Measurements from ENCODE around the gene EDC4.

Gene EDC4

GRCh38 chr16:67922221-67922620 is 49.4 kb downstream of the EDC4 start:
- in situ Hi-C loops (cut with MboI; ENCODE audit: low sequenced_read_pairs, unreplicated experiment), result loop anchor here (10.0 kb wide), 1 partner anchor 247 kb away; no protein-coding TSS in a partner anchor
- no peak for TF ChIP-seq CTCF (IDR thresholded peaks at IDR 0.05; ENCODE audit: borderline replicate concordance, control extremely low read depth, extremely low read depth, insufficient read depth, missing control alignments)
- no peak for DNase-seq (ENCODE audit: low spot score)

- DNase-seq (ENCODE audit: low spot score), result no peak
- TF ChIP-seq CTCF (IDR thresholded peaks at IDR 0.05; ENCODE audit: borderline replicate concordance, control extremely low read depth, extremely low read depth, insufficient read depth, missing control alignments), result no peak
- in situ Hi-C loops (cut with MboI; ENCODE audit: low sequenced_read_pairs, unreplicated experiment), result loop anchor here (10.0 kb wide), 1 partner anchor 248 kb away; no protein-coding TSS in a partner anchor
These were observed 49.9 kb downstream of the EDC4 start for GRCh38 chr16:67922740-67923139.

- in situ Hi-C loops (cut with MboI; ENCODE audit: low sequenced_read_pairs, unreplicated experiment), result loop anchor here (10.0 kb wide), 1 partner anchor 249 kb away; no protein-coding TSS in a partner anchor
- no peak for DNase-seq (ENCODE audit: low spot score)
- TF ChIP-seq CTCF (IDR thresholded peaks at IDR 0.05; ENCODE audit: borderline replicate concordance, control extremely low read depth, extremely low read depth, insufficient read depth, missing control alignments), result no peak
These were observed 50.7 kb downstream of the EDC4 start for GRCh38 chr16:67923414-67924116.

GRCh38 chr16:67924140-67924906 is 51.5 kb downstream of the EDC4 start:
- in situ Hi-C loops (cut with MboI; ENCODE audit: low sequenced_read_pairs, unreplicated experiment), result loop anchor here (10.0 kb wide), 1 partner anchor 250 kb away; no protein-coding TSS in a partner anchor
- TF ChIP-seq CTCF (IDR thresholded peaks at IDR 0.05; ENCODE audit: borderline replicate concordance, control extremely low read depth, extremely low read depth, insufficient read depth, missing control alignments), result no peak
- no peak for DNase-seq (ENCODE audit: low spot score)

GRCh38 chr16:67926181-67926750 is 53.4 kb downstream of the EDC4 start:
- no peak for DNase-seq (ENCODE audit: low spot score)
- TF ChIP-seq CTCF (IDR thresholded peaks at IDR 0.05; ENCODE audit: borderline replicate concordance, control extremely low read depth, extremely low read depth, insufficient read depth, missing control alignments), result no peak
- in situ Hi-C loops (cut with MboI; ENCODE audit: low sequenced_read_pairs, unreplicated experiment), result loop anchor here (10.0 kb wide), 1 partner anchor 251 kb away; no protein-coding TSS in a partner anchor

GRCh38 chr16:67927131-67927941 is 54.5 kb downstream of the EDC4 start:
- TF ChIP-seq CTCF (IDR thresholded peaks at IDR 0.05; ENCODE audit: borderline replicate concordance, control extremely low read depth, extremely low read depth, insufficient read depth, missing control alignments), result no peak
- in situ Hi-C loops (cut with MboI; ENCODE audit: low sequenced_read_pairs, unreplicated experiment), result loop anchor here (10.0 kb wide), 1 partner anchor 253 kb away; no protein-coding TSS in a partner anchor
- no peak for DNase-seq (ENCODE audit: low spot score)

Data from GM13976 (cell line).